ENCODE measurements around the gene AFF3. TPM values are rescaled to one million over a fixed set of nuclear protein-coding genes. Genes with fewer than 3 reads are reported as not detected.

AFF3 gene
- total RNA-seq, 1 experiment from 2014 or later, result 0.05 TPM

DNA sequence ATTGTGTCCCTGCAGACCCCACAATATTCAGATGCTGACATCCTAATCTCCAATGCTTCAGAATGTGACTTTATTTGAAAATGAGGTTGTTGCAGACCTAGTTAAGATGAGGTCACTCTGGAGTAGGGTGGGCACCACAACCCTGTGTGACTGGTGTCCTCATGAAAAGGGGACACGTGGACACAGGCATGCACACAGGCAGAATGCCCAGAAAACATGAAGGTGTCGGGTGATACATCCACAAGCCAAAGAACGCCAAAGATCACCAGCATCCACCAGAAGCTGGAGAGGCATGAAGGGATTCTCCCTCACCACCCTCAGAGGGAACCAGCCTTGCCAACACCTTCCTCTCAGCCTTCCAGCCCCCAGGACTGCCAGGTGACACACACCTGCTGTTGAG lies 69.3 kb downstream of the AFF3 start:
- CTCF ChIA-PET, result no interaction called here
- Histone ChIP-seq H3K4me1 (no peaks in the 10 kb centered on the region), H3K9me3 (no peaks in the 10 kb centered on the region), H3K27me3 (replicated peaks; ENCODE audit: control insufficient read depth, insufficient read depth, low read length) (no peaks in the 10 kb centered on the region), H3K4me3 (ENCODE audit: low read depth, low read length) (no peak overlapping the region), H3K36me3 (ENCODE audit: control insufficient read depth, insufficient read depth, low read length) (no peaks in the 10 kb centered on the region)
- TF ChIP-seq, protein P1, sequence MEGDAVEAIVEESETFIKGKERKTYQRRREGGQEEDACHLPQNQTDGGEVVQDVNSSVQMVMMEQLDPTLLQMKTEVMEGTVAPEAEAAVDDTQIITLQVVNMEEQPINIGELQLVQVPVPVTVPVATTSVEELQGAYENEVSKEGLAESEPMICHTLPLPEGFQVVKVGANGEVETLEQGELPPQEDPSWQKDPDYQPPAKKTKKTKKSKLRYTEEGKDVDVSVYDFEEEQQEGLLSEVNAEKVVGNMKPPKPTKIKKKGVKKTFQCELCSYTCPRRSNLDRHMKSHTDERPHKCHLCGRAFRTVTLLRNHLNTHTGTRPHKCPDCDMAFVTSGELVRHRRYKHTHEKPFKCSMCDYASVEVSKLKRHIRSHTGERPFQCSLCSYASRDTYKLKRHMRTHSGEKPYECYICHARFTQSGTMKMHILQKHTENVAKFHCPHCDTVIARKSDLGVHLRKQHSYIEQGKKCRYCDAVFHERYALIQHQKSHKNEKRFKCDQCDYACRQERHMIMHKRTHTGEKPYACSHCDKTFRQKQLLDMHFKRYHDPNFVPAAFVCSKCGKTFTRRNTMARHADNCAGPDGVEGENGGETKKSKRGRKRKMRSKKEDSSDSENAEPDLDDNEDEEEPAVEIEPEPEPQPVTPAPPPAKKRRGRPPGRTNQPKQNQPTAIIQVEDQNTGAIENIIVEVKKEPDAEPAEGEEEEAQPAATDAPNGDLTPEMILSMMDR (IDR thresholded peaks at IDR 0.05; ENCODE audit: insufficient read depth in 1 of 2, low read depth in 1 of 2, low read length in 1 of 2, severe bottlenecking in 1 of 2, unreplicated experiment in 1 of 2), result no peak
- POLR2A ChIA-PET, result no interaction called here
- H3K4me1 Mint-ChIP-seq (ENCODE audit: low read depth, unreplicated experiment), result no peaks in the 10 kb centered on the region
- no TSS peak for BruUV-seq (replicated peaks)
- no peaks in the 10 kb centered on the region for H3K36me3 Mint-ChIP-seq (ENCODE audit: insufficient read depth, unreplicated experiment)
- H3K4me3 Mint-ChIP-seq (ENCODE audit: unreplicated experiment), result no peak overlapping the region
- intact Hi-C loops (cut with micrococcal nuclease; ENCODE audit: unreplicated experiment), result no loop called here
- no peak overlapping the region for H3K27ac Mint-ChIP-seq (ENCODE audit: unreplicated experiment)
- no peaks in the 10 kb centered on the region for H3K9me3 Mint-ChIP-seq (ENCODE audit: unreplicated experiment)
- DNase-seq, result no peak
- H3K27me3 Mint-ChIP-seq (ENCODE audit: insufficient read depth, unreplicated experiment), result peaks cover 9% of the 10 kb centered on the region

DNA sequence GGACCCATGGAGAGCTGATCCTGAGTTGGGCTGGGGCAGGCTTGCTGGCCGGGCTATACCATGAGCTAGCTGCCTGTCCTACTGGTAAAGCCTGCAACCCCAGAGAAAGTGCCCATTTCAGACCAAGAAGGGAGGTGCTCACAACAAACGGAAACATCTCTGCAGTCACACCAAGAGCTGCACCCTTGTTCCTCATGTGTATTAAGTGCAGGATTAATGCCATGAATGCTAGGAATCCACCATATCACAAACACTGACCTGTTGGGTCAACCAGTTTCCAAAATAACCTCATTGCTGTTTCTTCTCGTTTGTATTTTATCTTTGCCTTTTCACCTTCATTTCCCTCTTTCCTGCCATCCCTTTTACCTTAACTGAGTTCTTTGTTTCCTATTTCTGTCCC lies 69.9 kb downstream of the AFF3 start:
- H3K27me3 ChIP-seq (replicated peaks; ENCODE audit: control insufficient read depth, insufficient read depth, low read length), result no peaks in the 10 kb centered on the region
- TF ChIP-seq, protein P1 (IDR thresholded peaks at IDR 0.05; ENCODE audit: insufficient read depth in 1 of 2, low read depth in 1 of 2, low read length in 1 of 2, severe bottlenecking in 1 of 2, unreplicated experiment in 1 of 2), result no peak
- H3K4me3 ChIP-seq (ENCODE audit: low read depth, low read length), result no peak overlapping the region
- peaks cover 9% of the 10 kb centered on the region for H3K27me3 Mint-ChIP-seq (ENCODE audit: insufficient read depth, unreplicated experiment)
- DNase-seq, result no peak
- no peaks in the 10 kb centered on the region for H3K4me1 ChIP-seq
- POLR2A ChIA-PET, result no interaction called here
- H3K9me3 ChIP-seq, result no peaks in the 10 kb centered on the region
- no peaks in the 10 kb centered on the region for H3K36me3 Mint-ChIP-seq (ENCODE audit: insufficient read depth, unreplicated experiment)
- no peak overlapping the region for H3K4me3 Mint-ChIP-seq (ENCODE audit: unreplicated experiment)
- H3K27ac Mint-ChIP-seq (ENCODE audit: unreplicated experiment), result no peak overlapping the region
- no TSS peak for BruUV-seq (replicated peaks)
- H3K4me1 Mint-ChIP-seq (ENCODE audit: low read depth, unreplicated experiment), result no peaks in the 10 kb centered on the region
- no peaks in the 10 kb centered on the region for H3K9me3 Mint-ChIP-seq (ENCODE audit: unreplicated experiment)
- CTCF ChIA-PET, result no interaction called here
- intact Hi-C loops (cut with micrococcal nuclease; ENCODE audit: unreplicated experiment), result no loop called here
- no peaks in the 10 kb centered on the region for H3K36me3 ChIP-seq (ENCODE audit: control insufficient read depth, insufficient read depth, low read length)

DNA sequence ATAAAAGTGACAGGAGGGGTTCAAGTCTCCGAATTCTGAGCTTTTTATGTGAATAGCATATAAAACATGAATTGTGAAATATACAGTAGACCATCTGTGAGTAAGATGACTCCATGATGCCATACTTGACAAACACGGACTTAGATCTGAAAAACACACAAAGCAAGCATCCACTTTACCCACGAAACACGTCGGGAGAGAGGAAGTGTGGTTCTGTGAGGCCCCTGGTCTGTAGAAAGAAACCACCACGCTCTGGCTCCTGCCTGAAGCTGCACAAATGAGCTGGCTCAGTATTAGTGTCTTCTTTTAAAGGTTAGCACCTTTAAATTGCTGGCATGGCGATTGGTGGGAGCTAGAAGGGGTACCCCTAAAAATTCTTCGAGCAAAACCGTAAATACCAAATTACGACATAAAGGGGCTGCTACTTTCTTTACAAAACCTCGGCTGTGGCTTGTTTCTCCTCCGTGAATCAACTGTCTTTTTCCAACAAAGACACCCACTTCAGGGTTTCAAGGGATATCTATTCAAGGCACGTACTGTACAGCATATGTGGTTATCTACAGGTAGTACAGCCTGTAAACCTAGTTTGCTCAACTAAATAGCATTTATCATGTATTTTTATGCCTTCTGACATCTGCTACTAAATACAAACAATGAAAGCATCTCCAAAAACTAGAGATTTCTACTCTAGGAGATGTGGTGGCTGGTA lies 70.9 kb downstream of the AFF3 start:
- DNase-seq, result no peak
- Mint-ChIP-seq H3K4me3 (ENCODE audit: unreplicated experiment) (no peak overlapping the region), H3K27ac (ENCODE audit: unreplicated experiment) (no peak overlapping the region), H3K9me3 (ENCODE audit: unreplicated experiment) (no peaks in the 10 kb centered on the region), H3K4me1 (ENCODE audit: low read depth, unreplicated experiment) (no peaks in the 10 kb centered on the region), H3K27me3 (ENCODE audit: insufficient read depth, unreplicated experiment) (peaks cover 8% of the 10 kb centered on the region), H3K36me3 (ENCODE audit: insufficient read depth, unreplicated experiment) (no peaks in the 10 kb centered on the region)
- no peaks in the 10 kb centered on the region for H3K9me3 ChIP-seq
- no peaks in the 10 kb centered on the region for H3K4me1 ChIP-seq
- intact Hi-C loops (cut with micrococcal nuclease; ENCODE audit: unreplicated experiment), result no loop called here
- ChIA-PET POLR2A (no interaction called here), CTCF (no interaction called here)
- no peaks in the 10 kb centered on the region for H3K36me3 ChIP-seq (ENCODE audit: control insufficient read depth, insufficient read depth, low read length)
- no peaks in the 10 kb centered on the region for H3K27me3 ChIP-seq (replicated peaks; ENCODE audit: control insufficient read depth, insufficient read depth, low read length)
- no peak overlapping the region for H3K4me3 ChIP-seq (ENCODE audit: low read depth, low read length)
- BruUV-seq (replicated peaks), result no TSS peak
- TF ChIP-seq, protein P1 (IDR thresholded peaks at IDR 0.05; ENCODE audit: insufficient read depth in 1 of 2, low read depth in 1 of 2, low read length in 1 of 2, severe bottlenecking in 1 of 2, unreplicated experiment in 1 of 2), result no peak
